WTC11 (cell line): Measurements from ENCODE around the gene FKBP1A. TPM values are rescaled to one million over a fixed set of nuclear protein-coding genes. Genes with fewer than 3 reads are reported as not detected.

ENCODE experiments used
- ATAC-seq: fragments of 200-7000 bp; cut with Tn5 transposase; 2 replicates; pipeline ENCODE4 v1.10.0; 2021; ENCODE audit warnings: mild to moderate bottlenecking, moderate library complexity
- CTCF ChIA-PET: fragments of 300-600 bp; sonication (Branson Sonifier 250); formaldehyde crosslinking; loops from one replicate; lab custom pipeline; 2021; ENCODE audit warnings: antibody characterized with exemption; lab: Charles Lee
- POLR2A ChIA-PET: fragments of 350-600 bp; sonication (Branson Sonifier 250); formaldehyde crosslinking; loops from one replicate; lab custom pipeline; 2021; ENCODE audit warnings: antibody characterized with exemption; lab: Charles Lee
- DNase-seq: peaks from one replicate; pipeline ENCODE4 v3.0.0; 2021; ENCODE audit warnings: low spot score
- H3K27ac Mint-ChIP-seq: 2 replicates; pipeline ENCODE4 v1.8.0; 2021; ENCODE audit warnings: mixed read lengths
- H3K27me3 Mint-ChIP-seq: 2 replicates; pipeline ENCODE4 v1.8.0; 2021; ENCODE audit warnings: low read depth, mild to moderate bottlenecking, moderate library complexity, mixed read lengths
- H3K36me3 Mint-ChIP-seq: 2 replicates; pipeline ENCODE4 v1.8.0; 2021; ENCODE audit warnings: mixed read lengths
- H3K4me1 Mint-ChIP-seq: 2 replicates; pipeline ENCODE4 v1.8.0; 2022; ENCODE audit warnings: mixed read lengths
- H3K4me3 Mint-ChIP-seq: 2 replicates; pipeline ENCODE4 v1.8.0; 2021; ENCODE audit warnings: mild to moderate bottlenecking, moderate library complexity, mixed read lengths
- H3K9me3 Mint-ChIP-seq: 2 replicates; pipeline ENCODE4 v1.8.0; 2021; ENCODE audit warnings: mixed read lengths
- NFE2L1 ChIP-seq: sonication (generic); formaldehyde crosslinking; IDR thresholded peaks from 2 replicates; pipeline ENCODE4 v1.8.1; 2023; ENCODE audit warnings: missing genetic modification reagents
- total RNA-seq: library from RNA; stranded (reverse); gene quantifications from 3 replicates; pipeline ENCODE4 v1.2.3, GENCODE V29; 2021

Gene FKBP1A
- total RNA-seq, 1 experiment from 2014 or later, result 218 TPM

DNA sequence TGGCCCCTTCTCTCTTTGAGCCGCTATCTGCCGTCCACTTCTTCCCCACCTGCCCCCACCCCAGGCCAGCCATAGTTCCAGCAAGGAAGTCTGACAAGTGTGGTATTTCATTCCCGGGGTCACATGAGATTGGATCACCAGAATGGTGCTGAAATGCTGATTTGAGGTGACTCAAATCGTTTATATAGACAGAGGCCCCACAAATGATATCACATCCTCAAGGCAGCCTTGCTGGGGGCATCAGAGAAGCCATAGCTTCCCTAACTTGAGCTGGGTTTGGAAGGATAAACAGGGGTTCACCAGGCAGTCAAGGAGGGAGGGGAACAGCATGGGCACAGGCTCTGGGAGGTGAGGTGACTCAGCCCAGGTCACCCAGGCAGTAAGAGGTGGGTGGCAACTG lies 73.8 kb downstream of the FKBP1A start:
- Mint-ChIP-seq H3K36me3 (no peaks in the 10 kb centered on the region), H3K4me3 (no peak overlapping the region), H3K4me1 (no peaks in the 10 kb centered on the region), H3K27ac (no peak overlapping the region), H3K27me3 (peaks cover 38% of the 10 kb centered on the region), H3K9me3 (no peaks in the 10 kb centered on the region)
- no peak for ATAC-seq
- CTCF ChIA-PET, result no interaction called here
- no peak for TF ChIP-seq NFE2L1 (CRISPR knock-in tag)
- DNase-seq, result no peak
- POLR2A ChIA-PET, result no interaction called here

Other genes with a start within 250 kb of the FKBP1A start
- 7.3 to 10.9 TPM (median 8.4 TPM) in 3 replicates for gene TMEM74B, start 208.1 kb downstream of the FKBP1A start, total RNA-seq
- gene C20orf202, start 189.6 kb downstream of the FKBP1A start, total RNA-seq, result 0.11 to 0.22 TPM in 2 of 3 replicates, not detected in the other
- gene RAD21L1, start 167.0 kb downstream of the FKBP1A start, total RNA-seq, result 0.62 to 0.77 TPM (median 0.73 TPM) in 3 replicates
- gene SNPH, start 126.8 kb downstream of the FKBP1A start, total RNA-seq, result 3.5 to 4.4 TPM (median 3.6 TPM) in 3 replicates
- gene SDCBP2, start 63.9 kb downstream of the FKBP1A start, total RNA-seq, result 2.5 to 3.3 TPM (median 2.6 TPM) in 3 replicates
- 76.7 to 85.5 TPM (median 83.2 TPM) in 3 replicates for gene NSFL1C, start 73.8 kb upstream of the FKBP1A start, total RNA-seq
- gene SIRPB2, start 98.4 kb upstream of the FKBP1A start, total RNA-seq, result not detected in 3 replicates
- gene SIRPD, start 164.7 kb upstream of the FKBP1A start, total RNA-seq, result not detected in 3 replicates
- 0.11 TPM in 1 of 3 replicates, not detected in the others for gene SIRPB1, start 227.0 kb upstream of the FKBP1A start, total RNA-seq